HG02981 (cell line): ENCODE data around the gene PLCB4.
"Not testable (repeated sequence)": the region's sequence is repeated elsewhere in the genome, so short reads cannot be mapped to it uniquely, and the experiment has no call there.

Source experiments
- ATAC-seq: cut with Tn5 transposase; IDR thresholded peaks from one replicate; pipeline ENCODE4 v1.9.1; 2021; ENCODE audit warnings: mild to moderate bottlenecking, moderate library complexity; ENCODE audit not compliant: unreplicated experiment

Gene PLCB4

DNA sequence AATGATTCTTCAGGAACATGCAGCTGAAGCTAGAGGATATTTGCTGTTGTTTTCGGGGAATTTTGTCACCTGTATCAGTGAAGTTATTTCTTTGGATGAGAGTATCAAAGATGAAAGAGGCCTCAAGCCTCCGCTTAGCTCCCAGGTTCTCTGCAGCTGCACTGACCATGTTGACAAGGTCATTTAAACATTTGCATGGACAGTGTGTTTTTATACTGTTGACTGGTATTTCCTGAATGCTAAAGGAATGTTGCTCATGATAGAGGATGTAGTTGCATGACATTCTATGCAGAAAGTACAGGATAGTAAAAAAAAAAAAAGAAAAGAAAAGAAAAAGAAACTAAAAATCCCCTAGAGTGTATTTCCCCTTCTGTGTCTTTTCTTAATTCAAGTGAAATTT, 279.9 kb downstream of the PLCB4 start:
- ATAC-seq: no peak

DNA sequence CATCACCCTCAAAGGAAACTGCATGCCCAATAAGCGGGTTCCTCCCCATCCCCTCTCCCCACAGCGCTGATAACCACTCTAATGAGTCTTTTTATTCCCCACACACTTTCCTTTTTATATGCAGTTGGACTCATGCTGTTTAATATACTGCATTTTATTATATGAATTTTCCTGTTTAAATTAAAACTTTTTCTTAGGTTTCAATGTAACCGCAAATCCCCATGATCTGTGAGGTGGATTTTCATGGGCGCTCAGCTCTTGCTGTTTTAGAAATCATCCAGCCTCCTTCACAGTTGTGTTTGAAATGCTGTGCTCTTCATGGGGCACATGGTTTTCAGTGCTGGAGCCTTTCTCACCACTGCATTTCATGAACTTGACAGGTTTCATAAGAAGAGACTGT, 280.4 kb downstream of the PLCB4 start:
- ATAC-seq: no peak

DNA sequence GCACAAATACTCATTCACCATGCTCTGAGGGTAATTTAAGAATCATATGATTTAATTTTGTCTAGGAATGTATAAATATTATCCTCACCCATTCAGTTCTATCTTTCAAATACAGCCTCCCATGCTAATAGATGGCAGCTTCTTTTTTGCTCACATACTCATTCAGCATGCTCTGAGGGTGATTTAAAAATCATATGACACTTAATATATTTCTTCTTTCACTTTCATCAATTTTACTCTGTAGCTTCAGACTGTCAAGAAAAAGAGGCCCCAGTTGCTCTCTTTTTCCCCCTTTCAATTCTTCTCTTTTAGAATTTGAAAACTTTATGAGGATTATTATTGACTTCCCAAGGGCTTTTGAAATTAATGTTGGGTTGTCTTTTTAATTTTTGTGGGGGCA, 283.9 kb downstream of the PLCB4 start:
- ATAC-seq: no peak

DNA sequence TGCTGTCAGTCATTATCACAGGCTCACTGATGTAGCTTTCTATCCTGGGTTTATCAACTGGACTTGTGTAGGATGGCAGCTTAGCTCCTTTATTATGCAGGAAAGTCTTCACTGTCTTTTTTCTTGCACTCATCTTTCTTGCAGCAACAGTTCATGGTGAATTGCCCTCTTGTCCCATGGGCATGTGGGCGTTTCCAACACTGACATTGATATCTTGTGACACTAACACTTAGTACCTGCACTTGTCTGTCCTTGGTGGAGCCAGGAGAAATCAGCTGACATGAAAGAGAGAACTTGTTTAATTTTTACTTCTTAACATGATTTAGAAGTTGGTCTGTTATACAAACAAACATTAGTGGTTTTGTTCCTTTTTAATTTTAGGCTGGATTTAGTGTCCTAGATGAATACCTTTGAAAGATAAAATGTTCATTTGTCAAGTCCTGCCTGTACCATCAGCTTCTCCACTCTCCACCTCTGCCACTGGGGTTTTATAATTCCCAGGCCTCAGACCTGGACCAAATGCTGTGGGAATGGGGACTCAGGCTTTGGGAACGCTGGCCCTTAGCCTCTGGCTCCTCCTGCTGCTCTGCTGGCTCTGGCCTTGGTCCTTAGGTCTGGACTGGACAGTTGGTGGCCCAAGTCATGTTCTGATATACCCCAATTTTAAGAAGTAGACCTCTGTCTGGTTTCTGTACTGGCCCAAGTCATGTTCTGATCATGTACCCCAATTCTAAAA, 284.5 kb downstream of the PLCB4 start:
- ATAC-seq: no peak

DNA sequence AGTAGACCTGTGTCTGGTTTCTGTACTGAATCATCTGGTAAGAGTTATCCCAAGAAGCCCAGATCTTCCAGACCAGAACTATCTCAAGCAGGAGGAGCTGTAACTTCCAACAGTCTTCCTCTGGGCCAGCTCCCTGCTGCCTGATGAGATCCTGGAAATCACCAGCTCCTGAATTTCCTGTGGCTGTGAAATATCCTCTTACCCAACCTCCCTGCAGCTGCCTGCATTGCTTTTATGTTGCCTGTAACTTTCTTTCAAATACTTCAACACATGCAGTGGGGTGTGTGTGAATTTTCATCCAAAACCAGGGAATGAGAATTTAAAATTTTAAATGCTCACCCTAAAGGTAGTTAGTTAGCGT, 285.0 kb downstream of the PLCB4 start:
- ATAC-seq: no peak

DNA sequence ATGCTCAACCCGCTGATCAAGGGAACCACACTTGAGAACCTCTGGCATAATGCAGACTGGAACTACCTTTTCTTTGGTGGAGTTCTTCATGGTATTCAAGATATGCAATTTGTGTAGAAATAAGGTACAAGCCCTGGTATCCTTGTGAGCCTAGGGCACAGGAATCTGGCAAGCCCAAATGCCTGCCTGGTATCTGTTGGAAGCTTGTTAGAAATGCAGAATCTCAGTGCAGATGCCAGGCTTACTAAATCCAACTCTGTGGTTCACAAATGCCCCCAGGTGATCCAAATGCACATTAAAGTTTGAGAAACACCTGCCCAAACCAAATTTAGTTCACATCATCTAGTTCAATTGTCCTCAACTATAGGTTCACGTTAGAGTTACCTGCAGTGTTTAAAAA, 285.7 kb downstream of the PLCB4 start:
- no peak for ATAC-seq

DNA sequence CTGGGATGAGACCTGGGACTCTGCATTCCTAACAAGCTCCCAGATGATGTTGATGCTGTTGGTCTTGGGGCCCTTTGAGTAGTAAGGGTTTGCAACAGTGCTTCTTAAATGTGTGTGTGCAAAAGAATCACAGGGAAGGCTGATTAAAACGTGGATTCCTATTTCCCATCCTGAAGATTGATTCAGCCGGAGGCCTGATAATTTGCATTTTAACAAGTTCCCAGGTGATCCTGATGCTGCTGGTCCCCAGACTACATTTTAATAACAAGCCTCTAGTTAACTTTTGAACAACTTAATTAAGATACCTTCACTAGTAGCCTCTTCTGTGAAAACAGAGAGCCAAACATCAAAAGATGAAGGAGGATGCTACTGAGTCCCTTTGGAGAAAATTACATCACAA, 289.1 kb downstream of the PLCB4 start:
- ATAC-seq: no peak

DNA sequence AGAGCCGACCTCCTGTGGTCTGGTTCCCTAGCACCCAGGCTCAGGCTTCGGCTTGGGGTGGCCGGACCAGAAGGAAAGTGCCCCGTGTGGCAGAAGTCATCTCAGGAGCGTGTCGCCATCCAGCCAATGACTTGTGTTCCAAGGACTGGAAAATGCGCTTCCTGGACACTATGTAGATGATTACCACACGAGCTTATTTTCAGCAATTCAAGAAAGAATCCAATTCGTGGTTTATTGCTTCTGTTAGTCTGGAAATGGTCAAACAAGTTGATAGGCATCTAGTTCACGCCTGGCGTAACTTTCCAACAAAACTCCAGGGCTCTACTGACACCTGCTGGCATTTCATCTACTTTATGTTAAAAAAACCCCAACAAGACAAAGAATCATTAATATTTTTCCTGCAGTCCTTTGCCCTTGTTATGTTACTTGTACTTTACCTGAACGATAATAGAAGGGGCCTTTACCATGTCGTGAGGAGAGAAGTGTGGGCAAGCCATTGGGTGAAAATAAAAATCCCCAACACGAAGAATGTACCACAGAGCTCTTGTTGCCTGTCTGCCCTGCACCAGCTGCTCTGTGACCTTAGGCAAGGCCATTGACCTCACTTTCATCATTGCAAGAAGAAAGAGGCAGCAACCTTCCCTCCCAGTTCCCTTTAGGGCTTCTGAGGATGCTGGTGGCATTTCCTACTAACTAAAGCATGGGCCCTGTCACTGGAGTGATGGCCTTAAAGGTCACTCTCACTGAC, 290.8 kb downstream of the PLCB4 start:
- no peak for ATAC-seq

DNA sequence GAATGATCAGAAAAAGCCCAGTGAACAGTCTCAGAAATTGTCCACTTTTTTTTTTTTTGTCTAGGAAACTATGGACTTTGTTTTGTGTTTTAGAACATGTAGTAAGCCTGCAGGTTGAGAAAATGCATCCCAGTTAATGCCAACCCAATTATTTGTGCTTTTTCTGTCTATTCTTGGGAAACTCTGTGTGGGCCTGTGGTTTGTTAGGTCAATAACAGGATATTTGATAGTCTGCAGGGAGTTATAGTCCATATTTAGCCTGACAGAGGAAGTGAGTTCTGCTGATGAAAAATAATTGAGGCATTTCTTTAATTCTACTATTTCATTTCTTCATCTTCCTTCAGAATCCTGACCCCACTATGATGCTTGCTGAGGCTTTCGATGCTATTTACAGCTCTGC, 291.5 kb downstream of the PLCB4 start:
- ATAC-seq: no peak

DNA sequence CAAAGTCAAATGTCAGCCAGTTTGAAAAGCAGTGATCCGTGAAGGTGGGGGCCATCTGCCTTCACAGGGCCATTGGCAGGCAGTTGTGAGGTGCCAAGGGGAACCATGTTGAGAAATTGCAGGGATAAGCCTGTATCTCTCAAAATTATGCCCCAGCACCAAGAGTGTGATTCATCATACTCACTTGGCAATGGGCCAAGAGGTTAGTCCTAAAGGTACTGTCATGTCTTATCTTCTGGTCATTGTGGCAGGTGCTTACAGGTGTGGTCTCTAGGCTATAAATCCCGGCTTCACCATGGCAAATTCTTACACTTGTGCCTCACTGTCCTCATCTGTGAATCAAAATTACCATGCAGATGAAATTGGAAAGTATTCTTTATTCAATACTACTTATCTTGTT, 294.8 kb downstream of the PLCB4 start:
- ATAC-seq: no peak

DNA sequence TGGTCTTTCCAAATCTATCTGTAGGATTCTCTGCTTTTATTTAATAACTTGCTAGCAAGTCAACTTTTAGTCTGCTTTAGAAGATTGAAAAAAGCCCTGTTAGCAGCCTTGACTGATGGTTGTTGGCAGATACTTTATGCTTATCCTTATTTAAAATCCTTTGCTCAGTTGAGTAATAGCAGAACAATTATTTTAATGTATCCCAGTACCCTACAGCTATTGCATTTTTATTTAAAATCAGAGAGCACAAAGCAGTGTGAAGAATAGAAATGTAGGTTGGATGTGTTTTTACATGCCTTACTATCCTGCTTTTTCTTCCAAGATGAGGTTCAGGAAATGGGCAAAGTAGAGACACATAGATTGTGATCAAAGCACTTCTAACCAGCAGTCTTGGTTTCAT, 298.4 kb downstream of the PLCB4 start:
- ATAC-seq: no peak

DNA sequence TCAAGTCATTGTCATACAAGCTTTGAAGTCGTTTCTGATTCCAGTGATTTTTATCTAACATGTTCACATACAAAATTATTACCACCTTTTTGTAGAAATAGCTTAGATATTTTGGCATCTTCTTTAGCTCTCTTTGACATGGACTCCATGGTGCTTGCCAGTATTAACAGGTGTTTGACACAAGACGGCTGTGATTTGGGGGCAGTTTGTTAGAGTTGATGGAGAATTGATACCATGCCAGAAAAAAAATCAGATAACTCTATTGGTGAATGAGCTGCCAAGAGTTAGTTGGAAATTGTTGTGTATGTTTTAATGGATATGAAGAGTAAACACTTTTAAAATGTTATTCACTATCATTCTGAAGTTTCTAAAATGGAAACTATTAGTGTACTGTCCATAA, 298.9 kb downstream of the PLCB4 start:
- no peak for ATAC-seq

DNA sequence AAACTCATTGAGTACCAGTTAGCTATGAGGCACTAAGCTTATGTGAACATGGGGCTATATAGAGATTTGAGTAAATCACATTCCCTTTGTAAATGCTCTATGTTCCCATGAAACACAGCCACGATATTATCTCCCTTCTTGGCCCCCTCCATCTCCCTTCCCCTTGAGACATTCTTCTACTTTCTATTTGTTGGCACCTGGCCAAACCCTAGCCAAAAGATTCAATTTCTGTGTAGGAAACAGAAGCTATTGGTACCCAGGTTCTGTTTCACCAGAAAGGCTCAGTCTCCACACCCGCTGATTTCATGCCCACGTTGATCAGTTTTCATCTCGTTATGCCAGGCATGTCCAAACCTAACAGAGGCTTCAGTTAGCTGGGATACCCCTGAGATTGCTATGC, 300.0 kb downstream of the PLCB4 start:
- no peak for ATAC-seq

DNA sequence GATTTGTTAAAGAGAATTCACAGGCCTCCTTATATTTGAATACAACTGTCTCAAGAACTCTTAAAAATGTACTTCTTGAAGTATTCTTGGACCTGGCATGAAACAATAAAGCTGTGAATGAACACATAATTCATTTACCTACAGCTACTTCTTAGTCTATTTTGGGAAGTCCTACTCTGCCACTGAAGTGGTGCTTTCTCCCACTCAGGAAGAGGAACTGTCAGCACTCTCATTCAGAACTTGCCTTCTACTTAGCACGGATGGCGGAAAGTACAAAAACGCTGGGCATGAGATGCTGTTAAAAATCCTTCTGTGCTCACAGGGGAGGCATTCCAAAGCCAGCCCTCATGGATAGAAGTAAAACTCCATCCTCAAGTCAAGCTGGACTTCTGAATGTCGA, 300.7 kb downstream of the PLCB4 start:
- no peak for ATAC-seq

DNA sequence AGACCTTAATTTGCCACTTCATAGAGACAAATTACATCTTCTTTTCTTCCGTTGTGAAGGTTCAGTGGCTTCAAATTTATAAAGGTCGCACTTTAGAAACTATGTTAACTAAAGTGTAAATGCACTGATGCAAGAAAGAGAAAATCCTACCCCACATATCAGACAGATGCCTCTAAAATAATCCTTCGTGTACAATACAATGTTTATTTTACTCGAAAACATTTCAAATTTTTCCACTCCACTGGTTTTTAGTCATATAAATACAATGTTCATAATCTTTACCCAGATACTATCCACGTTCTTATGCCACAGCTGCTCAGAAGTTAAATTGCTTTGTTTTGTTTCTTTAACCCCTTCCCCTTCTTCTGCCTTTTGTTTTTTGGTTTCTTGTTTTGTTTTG, 305.2 kb downstream of the PLCB4 start:
- ATAC-seq: no peak

DNA sequence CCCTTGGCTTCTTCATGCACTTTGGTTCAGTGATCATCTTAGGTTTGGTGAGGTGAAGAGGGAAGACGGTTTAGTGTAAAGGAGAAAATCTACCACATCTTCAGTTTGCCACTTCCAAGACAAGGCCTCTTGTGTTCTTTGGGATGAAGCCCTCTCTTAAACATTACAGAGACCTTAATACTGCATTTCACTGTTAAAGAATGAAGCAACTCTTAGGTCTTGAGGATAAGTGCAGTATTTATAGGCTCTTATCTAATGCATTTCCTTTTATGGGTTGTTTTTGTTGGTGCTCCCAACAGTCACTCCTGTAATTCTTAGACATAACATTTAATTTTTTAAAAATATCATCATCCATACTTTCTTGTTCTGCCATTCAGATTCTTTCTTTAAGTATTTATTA, 305.6 kb downstream of the PLCB4 start:
- no peak for ATAC-seq

DNA sequence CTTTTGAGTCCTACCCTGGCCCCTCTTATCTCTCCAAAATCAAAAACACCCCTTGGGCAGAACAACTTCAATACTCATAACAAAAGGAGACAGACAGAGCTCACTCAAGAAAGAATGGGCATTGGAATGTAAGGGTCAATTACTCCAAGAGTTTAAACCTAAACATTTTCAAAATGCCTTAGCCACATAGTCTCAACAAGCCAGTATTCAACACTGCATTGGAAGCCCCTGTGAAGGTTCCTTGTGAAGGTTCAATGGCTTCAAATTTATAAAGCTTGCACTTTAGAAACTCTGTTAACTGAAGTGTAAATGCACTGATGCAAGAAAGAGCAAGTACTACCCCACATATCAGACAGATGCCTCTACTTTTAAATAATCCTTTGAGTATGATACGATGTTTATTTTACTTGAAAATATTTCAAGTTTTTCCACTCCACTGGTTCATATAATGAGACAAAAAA, 306.4 kb downstream of the PLCB4 start:
- ATAC-seq: no peak

DNA sequence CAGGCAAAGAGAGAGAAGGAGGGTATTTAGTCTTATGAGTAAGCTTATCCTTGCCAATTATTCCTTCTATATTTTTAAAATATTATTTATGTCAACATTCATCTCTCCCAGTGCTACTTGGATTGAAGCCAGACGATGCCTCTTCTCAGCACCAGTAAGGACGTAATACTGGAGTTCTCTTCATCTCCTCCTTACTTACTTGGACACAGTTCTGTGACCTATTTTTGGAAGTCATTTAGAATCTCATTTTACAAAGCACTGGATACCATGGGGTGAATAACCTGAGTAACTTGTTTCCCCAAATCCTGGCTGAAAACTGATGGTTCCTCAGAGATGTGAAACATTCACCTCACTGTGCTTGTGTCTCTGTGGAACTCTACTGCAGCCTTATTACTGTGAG, 308.1 kb downstream of the PLCB4 start:
- ATAC-seq: no peak

DNA sequence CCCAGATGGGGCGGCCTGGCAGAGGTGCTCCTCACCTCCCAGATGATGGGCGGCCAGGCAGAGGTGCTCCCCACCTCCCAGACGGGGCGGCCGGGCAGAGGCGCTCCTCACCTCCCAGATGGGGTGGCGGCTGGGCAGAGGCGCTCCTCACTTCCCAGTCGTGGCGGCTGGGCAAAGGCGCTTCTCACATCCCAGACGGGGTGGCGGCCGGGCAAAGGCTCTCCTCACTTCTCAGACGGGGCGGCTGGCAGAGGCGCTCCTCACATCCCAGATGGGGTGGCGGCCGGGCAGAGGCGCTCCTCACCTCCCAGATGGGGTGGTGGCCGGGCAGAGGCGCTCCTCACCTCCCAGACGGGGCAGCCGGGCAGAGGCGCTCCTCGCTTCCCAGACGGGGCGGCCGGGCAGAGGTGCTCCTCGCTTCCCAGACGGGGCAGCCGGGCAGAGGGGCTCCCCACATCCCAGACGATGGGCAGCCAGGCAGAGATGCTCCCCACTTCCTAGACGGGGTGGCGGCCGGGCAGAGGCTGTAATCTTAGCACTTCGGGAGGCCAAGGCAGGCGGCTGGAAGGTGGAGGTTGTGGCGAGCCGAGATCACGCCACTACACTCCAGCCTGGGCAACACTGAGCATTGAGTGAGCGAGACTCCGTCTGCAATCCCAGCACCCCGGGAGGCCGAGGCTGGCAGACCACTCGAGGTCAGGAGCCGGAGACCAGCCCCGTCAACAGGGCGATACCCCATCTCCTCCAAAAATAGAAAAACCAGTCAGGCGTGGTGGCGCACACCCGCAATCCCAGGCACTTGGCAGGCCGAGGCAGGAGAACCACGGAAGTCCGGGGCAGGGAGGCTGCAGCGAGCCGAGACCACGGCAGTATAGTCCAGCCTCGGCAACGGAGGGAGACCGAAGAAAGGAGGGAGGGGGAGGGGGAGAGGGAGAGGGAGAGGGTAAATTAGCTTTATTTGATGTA, 316.7 kb downstream of the PLCB4 start:
- ATAC-seq: not testable (repeated sequence)

DNA sequence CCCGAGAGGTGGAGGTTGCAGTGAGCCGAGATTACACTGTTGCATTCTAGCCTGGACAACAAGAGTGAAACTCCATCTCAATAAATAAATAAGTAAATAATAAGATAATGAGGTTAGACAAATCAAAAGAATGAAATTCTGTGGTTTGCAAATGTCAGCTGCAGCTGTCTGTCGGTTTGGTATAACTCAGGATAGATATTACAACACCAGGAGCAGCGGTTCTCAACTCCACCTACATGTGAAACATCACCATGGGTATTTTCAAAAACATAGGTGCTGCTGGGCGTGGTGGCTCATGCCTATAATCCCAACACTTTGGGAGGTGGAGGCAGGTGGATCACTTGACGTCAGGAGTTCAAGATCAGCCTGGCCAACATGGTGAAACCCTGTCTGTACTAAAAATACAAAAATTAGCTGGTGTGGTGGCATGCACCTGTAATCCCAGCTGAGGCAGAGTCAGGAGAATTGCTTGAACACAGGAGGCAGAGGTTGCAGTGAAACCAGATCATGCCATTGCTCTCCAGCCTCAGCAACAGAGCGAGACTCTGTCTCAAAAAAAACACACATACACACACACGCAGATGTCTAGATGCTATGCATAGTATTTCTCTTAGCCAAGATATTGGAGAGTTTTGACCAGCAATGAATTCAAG, 319.4 kb downstream of the PLCB4 start:
- ATAC-seq: no peak

DNA sequence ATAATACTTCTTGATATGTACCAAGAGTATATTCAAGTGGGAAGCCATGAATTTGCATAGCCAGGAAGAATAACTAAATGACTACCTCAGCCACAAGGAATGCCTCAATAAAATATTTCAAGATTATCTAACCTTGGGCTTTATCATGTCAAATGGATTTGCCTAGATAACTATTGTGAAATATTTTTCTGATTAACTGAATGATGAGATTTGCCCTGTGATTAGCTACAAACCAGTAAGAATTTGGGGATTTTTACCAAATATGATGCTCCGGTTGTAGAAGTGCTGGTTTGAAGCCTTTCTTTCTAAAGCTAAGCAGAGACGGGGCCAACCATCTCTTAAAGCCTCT, 319.9 kb downstream of the PLCB4 start:
- ATAC-seq: no peak
